Tibial artery (tissue), 4 donors: ENCODE measurements around the gene MYLK.
"Not testable (repeated sequence)": the region's sequence is repeated elsewhere in the genome, so short reads cannot be mapped to it uniquely, and the experiment has no call there.

Experiments
- DNase-seq, 2 donors: peaks; one replicate each; pipeline ENCODE4 v3.0.0-alpha.2; 2019
- H3K27ac ChIP-seq, 2 donors: fragments of 200-600 bp; sonication (generic) in 1 of 2; 1 replicate in 1 of 2; 2 replicates in 1 of 2; pipeline ENCODE4 v1.5.1; 2018 to 2019; ENCODE audit warnings: mild to moderate bottlenecking in 1 of 2
- H3K27me3 ChIP-seq, 2 donors: fragments of 200-600 bp; sonication (generic) in 1 of 2; one replicate each; pipeline versions ENCODE4 v1.5.1 to v1.6.0; 2016 to 2019
- H3K36me3 ChIP-seq, 3 donors: fragments of 200-600 bp; sonication (generic) in 2 of 3; one replicate each; pipeline ENCODE4 v1.5.1; 2016 to 2019; ENCODE audit warnings: mild to moderate bottlenecking in 2 of 3
- H3K4me1 ChIP-seq, 4 donors: fragments of 200-600 bp; sonication (generic) in 2 of 4; 1 replicate in 3 of 4; 2 replicates in 1 of 4; pipeline ENCODE4 v1.5.1; 2016 to 2019
- H3K4me3 ChIP-seq, 2 donors: fragments of 200-600 bp; sonication (generic) in 1 of 2; 1 replicate in 1 of 2; 2 replicates in 1 of 2; pipeline ENCODE4 v1.5.1; 2018 to 2019; ENCODE audit warnings: mild to moderate bottlenecking in 2 of 2
- H3K9me3 ChIP-seq, 3 donors: fragments of 200-600 bp; sonication (generic) in 1 of 3; one replicate each; pipeline ENCODE4 v1.5.1; 2016 to 2019
- CTCF ChIP-seq, 2 experiments: fragments of 200-600 bp in 1 of 2; fragments of 450-650 bp in 1 of 2; IDR thresholded peaks; one replicate each; pipeline ENCODE4 v1.5.1; 2017 to 2019; ENCODE audit warnings: antibody characterized with exemption in 2 of 2, mild to moderate bottlenecking in 1 of 2, moderate library complexity in 1 of 2
- intact Hi-C: fragments of 100-400 bp; cut with DNase I; formaldehyde crosslinking; loops from one replicate; pipeline ENCODE4 v1.15.0; 2023; ENCODE audit warnings: low total_unique reads

The MYLK gene

DNA sequence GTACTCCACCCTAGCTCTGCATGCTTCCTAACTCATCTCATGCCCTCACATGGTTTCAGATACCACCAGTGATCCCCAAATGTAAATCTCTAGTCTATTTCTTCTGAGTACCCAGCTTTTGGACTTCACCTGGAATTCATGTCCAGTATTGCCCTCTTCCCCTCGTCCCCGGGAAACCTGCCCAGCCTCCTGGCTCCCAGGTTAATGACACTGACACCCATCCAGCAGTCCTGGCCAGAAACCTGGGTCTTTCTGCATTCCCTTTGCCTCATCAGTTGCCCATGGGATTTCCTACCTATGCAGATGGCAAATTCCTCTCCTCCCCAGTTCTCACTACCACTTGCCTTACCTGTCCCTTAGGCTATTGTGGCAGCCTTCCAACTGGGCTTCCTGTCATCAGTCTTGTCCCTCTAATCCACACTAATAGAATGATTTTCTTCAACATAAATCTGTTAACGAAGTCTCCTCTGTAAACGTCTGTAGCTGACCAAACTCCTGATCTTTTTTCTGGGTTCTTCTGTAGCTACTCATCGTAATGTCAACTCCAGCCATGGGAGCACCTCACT is 15.3 kb upstream of the MYLK start:
- Histone ChIP-seq H3K4me3 (no peak overlapping the region), H3K36me3 (no peaks in the 10 kb centered on the region), H3K27me3 (no peaks in the 10 kb centered on the region), H3K27ac (no peak overlapping the region), H3K9me3 (no peaks in the 10 kb centered on the region), H3K4me1 (peaks cover 0 to 5% (median 1%) of the 10 kb centered on the region in 4 donors)
- intact Hi-C loops, result no loop called here
- TF ChIP-seq CTCF (IDR thresholded peaks at IDR 0.05), result no peak
- DNase-seq, result no peak

DNA sequence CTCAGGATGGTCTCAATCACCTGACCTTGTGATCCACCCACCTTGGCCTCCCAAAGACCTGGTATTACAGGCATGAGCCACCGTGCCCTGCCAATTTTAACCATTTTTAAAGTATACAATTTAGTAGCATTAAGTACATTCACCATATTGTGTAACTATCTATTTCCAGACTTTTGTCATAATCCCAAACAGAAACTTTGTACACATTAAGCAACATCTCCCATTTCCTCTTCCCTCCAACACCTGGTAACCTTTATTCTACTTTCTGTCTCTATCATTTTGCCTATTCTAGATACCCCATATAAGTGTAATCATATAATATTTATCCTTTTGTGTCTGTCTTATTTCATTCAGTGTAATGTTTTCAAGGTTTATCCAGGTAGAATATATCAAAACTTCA is 8.9 kb upstream of the MYLK start:
- no peak overlapping the region for H3K4me3 ChIP-seq
- intact Hi-C loops, result no loop called here
- H3K9me3 ChIP-seq, result peaks cover 0 to 4% (median 3%) of the 10 kb centered on the region in 3 donors
- no peaks in the 10 kb centered on the region for H3K36me3 ChIP-seq
- H3K27me3 ChIP-seq, result no peaks in the 10 kb centered on the region
- H3K4me1 ChIP-seq, result no peaks in the 10 kb centered on the region
- H3K27ac ChIP-seq, result no peak overlapping the region
- DNase-seq, result no peak
- no peak for TF ChIP-seq CTCF (IDR thresholded peaks at IDR 0.05)

- intact Hi-C loops, result no loop called here
- Histone ChIP-seq H3K27ac (no peak overlapping the region), H3K9me3 (peaks cover 0 to 4% (median 3%) of the 10 kb centered on the region in 3 donors), H3K27me3 (no peaks in the 10 kb centered on the region), H3K4me3 (no peak overlapping the region), H3K4me1 (no peaks in the 10 kb centered on the region), H3K36me3 (no peaks in the 10 kb centered on the region)
- DNase-seq, result no peak
- no peak for TF ChIP-seq CTCF (IDR thresholded peaks at IDR 0.05)
These were observed 8.1 kb upstream of the MYLK start for GRCh38 chr3:123892195-123892594.

GRCh38 chr3:123890991-123891390 is 6.9 kb upstream of the MYLK start:
- H3K27me3 ChIP-seq, DNase-seq, H3K4me1 ChIP-seq, H3K36me3 ChIP-seq, H3K27ac ChIP-seq, H3K9me3 ChIP-seq, intact Hi-C loops, H3K4me3 ChIP-seq: not testable (repeated sequence)

- H3K4me1 ChIP-seq, H3K36me3 ChIP-seq, intact Hi-C loops, H3K27me3 ChIP-seq, H3K27ac ChIP-seq, DNase-seq, H3K4me3 ChIP-seq, H3K9me3 ChIP-seq: not testable (repeated sequence)
These were observed 6.0 kb upstream of the MYLK start for GRCh38 chr3:123890162-123890561.

DNA sequence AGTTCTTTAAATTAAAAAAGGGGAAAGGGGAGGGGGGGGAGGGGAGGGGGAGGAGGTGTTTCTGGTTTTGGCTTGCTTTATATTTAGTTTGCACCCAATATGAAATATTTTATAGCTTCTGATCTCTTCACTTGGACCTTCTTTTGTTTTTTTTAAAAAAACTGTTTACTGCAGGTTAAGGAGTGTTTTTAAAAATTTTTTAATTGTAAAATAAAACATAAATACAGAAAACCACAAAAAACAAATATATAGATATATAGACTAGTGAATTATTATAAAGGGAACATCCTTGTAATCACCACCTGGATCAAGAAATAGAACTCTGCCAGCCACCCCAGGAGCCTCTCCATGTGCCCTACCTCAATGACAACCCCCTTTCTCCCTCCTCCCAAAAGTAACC is 861 bp upstream of the MYLK start:
- intact Hi-C loops, result no loop called here
- H3K9me3 ChIP-seq, result no peaks in the 10 kb centered on the region
- no peak for DNase-seq
- H3K36me3 ChIP-seq, result no peaks in the 10 kb centered on the region
- TF ChIP-seq CTCF (IDR thresholded peaks at IDR 0.05), result no peak
- H3K27me3 ChIP-seq, result no peaks in the 10 kb centered on the region
- H3K27ac ChIP-seq, result peak overlapping the region; percentile 42 to 73
- H3K4me3 ChIP-seq, result peak overlapping the region; percentile 73 to 79
- H3K4me1 ChIP-seq, result peaks cover 0 to 31% (median 13%) of the 10 kb centered on the region in 4 donors

- Histone ChIP-seq H3K36me3 (no peaks in the 10 kb centered on the region), H3K27ac (peak overlapping the region; percentile 78 to 83)
- intact Hi-C loops, result no loop called here
These were observed 380 bp downstream of the MYLK start for GRCh38 chr3:123883701-123884202.

More at GRCh38 chr3:123883701-123884202, 380 bp downstream of the MYLK start:
- Histone ChIP-seq H3K4me3 (peak overlapping the region; percentile 73 to 79), H3K9me3 (no peaks in the 10 kb centered on the region), H3K4me1 (peaks cover 0 to 31% (median 13%) of the 10 kb centered on the region in 4 donors), H3K27me3 (no peaks in the 10 kb centered on the region)
- TF ChIP-seq CTCF (IDR thresholded peaks at IDR 0.05), result no peak
- peak in 1 of 2 donors; percentile 67 for DNase-seq
